ENCODE results near the gene CCDC78.

- no peak for TF ChIP-seq CTCF (IDR thresholded peaks at IDR 0.05)
- TF ChIP-seq NFYB (CRISPR knock-in tag; conservative IDR thresholded peaks at IDR 0.05; ENCODE audit: low read depth), result no peak
- no peak for TF ChIP-seq ZNF425 (CRISPR knock-in tag; conservative IDR thresholded peaks at IDR 0.05)
- no peak for TF ChIP-seq IRF2 (CRISPR knock-in tag; IDR thresholded peaks at IDR 0.05; ENCODE audit: borderline replicate concordance, low read depth)
- no peak for TF ChIP-seq ZBTB43 (CRISPR knock-in tag; IDR thresholded peaks at IDR 0.05)
These were observed 44.2 kb upstream of the CCDC78 start for GRCh38 chr16:770411-770810.

Measured in WTC11 (cell line).